ENCODE data around the gene LCE2A.
"Not testable (repeated sequence)": the region's sequence is repeated elsewhere in the genome, so short reads cannot be mapped to it uniquely, and the experiment has no call there.

The LCE2A gene

DNA sequence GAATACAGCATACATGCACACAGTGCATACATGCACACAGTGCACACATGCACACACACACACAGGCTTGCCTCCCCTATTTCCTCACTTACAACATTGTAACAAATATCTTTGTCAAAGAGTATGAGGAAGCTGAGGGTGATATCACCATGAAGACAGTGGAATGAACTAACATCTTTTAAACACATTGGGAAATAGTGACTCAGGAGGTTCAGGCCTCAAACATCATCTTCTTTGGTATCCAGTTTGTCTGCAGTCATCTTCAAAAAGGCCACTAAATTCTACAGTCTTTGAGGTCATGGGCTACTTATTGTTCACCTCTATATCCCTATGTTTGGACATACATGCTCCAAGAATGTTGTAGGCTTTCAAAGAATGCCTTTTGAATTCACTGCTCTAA, 14.3 kb upstream of the LCE2A start:
- Mint-ChIP-seq H3K27ac (no peak overlapping the region), H3K36me3 (ENCODE audit: low read depth) (no peaks in the 10 kb centered on the region), H3K4me3 (no peak overlapping the region), H3K9me3 (peaks cover 38% of the 10 kb centered on the region), H3K27me3 (ENCODE audit: low read depth) (no peaks in the 10 kb centered on the region), H3K4me1 (no peaks in the 10 kb centered on the region)
- TF ChIP-seq, protein P1, sequence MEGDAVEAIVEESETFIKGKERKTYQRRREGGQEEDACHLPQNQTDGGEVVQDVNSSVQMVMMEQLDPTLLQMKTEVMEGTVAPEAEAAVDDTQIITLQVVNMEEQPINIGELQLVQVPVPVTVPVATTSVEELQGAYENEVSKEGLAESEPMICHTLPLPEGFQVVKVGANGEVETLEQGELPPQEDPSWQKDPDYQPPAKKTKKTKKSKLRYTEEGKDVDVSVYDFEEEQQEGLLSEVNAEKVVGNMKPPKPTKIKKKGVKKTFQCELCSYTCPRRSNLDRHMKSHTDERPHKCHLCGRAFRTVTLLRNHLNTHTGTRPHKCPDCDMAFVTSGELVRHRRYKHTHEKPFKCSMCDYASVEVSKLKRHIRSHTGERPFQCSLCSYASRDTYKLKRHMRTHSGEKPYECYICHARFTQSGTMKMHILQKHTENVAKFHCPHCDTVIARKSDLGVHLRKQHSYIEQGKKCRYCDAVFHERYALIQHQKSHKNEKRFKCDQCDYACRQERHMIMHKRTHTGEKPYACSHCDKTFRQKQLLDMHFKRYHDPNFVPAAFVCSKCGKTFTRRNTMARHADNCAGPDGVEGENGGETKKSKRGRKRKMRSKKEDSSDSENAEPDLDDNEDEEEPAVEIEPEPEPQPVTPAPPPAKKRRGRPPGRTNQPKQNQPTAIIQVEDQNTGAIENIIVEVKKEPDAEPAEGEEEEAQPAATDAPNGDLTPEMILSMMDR (IDR thresholded peaks at IDR 0.05; ENCODE audit: unreplicated experiment in 3 of 3) = no peak

DNA sequence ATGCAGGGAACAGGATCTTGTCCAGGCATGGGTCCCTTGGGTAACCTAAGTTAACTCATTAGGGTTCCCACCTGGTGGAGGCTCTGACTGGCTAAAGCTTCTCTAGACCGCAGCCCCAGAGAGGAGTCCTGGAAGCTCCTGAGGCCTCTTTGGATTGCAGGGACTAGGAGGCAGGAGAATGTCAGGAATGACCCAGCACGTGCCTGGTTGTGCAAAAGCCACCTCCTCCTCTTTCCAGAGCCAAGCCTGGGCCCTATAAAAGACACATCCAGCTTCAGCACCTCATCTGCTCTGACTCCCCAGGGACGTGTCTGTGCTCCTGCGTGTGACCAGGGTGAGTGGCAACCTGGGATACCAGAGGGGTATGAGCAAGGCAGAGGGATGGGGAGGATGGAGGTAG, 12.3 kb upstream of the LCE2A start, which contains the start of gene LCE2B:
Gene LCE2B, plus strand, starts transcription at position 301 of the 400 bp plus-strand sequence. CDS start 721 bp downstream, outside the sequence.
- not testable (repeated sequence) for H3K36me3 Mint-ChIP-seq (ENCODE audit: low read depth); H3K4me1 Mint-ChIP-seq; H3K27me3 Mint-ChIP-seq (ENCODE audit: low read depth); H3K4me3 Mint-ChIP-seq; H3K27ac Mint-ChIP-seq
- H3K9me3 Mint-ChIP-seq = peaks cover 43% of the 10 kb centered on the region

GRCh38 chr1:152699746-152700145, 1.6 kb downstream of the LCE2A start:
- TF ChIP-seq, protein P1 (IDR thresholded peaks at IDR 0.05; ENCODE audit: unreplicated experiment in 3 of 3) = no peak
- no peaks in the 10 kb centered on the region for H3K36me3 Mint-ChIP-seq (ENCODE audit: low read depth)
- peaks cover 25% of the 10 kb centered on the region for H3K9me3 Mint-ChIP-seq
- H3K27me3 Mint-ChIP-seq (ENCODE audit: low read depth) = no peaks in the 10 kb centered on the region
- no peaks in the 10 kb centered on the region for H3K4me1 Mint-ChIP-seq
- H3K4me3 Mint-ChIP-seq = no peak overlapping the region
- H3K27ac Mint-ChIP-seq = no peak overlapping the region

GRCh38 chr1:152707860-152708259, 9.7 kb downstream of the LCE2A start, which contains the start of gene LCE4A:
Gene LCE4A, plus strand, starts transcription at chr1:152708160. Its CDS starts 916 bp downstream, at chr1:152709076.
- peaks cover 3% of the 10 kb centered on the region for H3K27me3 Mint-ChIP-seq (ENCODE audit: low read depth)
- peaks cover 34% of the 10 kb centered on the region for H3K9me3 Mint-ChIP-seq
- no peak within 1 kb of the TSS for H3K4me3 Mint-ChIP-seq
- no peak within 1 kb of the TSS for H3K27ac Mint-ChIP-seq
- no peaks in the 10 kb centered on the region for H3K36me3 Mint-ChIP-seq (ENCODE audit: low read depth)
- TF ChIP-seq, protein P1 (IDR thresholded peaks at IDR 0.05; ENCODE audit: unreplicated experiment in 3 of 3) = no peak
- H3K4me1 Mint-ChIP-seq = no peaks in the 10 kb centered on the region

DNA sequence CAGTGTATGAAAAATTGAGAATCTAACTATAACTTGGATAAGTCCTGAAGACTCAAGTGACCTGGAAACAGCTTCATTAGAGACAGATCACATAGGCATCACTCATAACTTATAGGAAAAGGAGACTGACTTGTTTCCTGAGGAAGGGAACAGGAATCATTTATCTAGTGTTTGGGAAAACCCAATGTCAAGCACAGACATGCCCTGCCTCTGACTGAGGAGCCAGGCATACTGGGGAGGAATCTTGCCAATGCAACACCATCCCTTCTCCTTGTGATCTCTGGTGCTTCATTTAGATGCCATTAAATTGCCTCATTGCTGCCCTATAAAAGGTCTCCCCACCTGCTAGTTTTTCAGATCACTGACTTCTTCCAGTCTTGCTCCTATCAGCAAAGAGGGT, 20.1 kb downstream of the LCE2A start:
- no peak overlapping the region for H3K4me3 Mint-ChIP-seq
- no peaks in the 10 kb centered on the region for H3K4me1 Mint-ChIP-seq
- no peak overlapping the region for H3K27ac Mint-ChIP-seq
- peaks cover 52% of the 10 kb centered on the region for H3K9me3 Mint-ChIP-seq
- no peaks in the 10 kb centered on the region for H3K36me3 Mint-ChIP-seq (ENCODE audit: low read depth)
- no peaks in the 10 kb centered on the region for H3K27me3 Mint-ChIP-seq (ENCODE audit: low read depth)
- TF ChIP-seq, protein P1 (IDR thresholded peaks at IDR 0.05; ENCODE audit: unreplicated experiment in 3 of 3) = no peak

DNA sequence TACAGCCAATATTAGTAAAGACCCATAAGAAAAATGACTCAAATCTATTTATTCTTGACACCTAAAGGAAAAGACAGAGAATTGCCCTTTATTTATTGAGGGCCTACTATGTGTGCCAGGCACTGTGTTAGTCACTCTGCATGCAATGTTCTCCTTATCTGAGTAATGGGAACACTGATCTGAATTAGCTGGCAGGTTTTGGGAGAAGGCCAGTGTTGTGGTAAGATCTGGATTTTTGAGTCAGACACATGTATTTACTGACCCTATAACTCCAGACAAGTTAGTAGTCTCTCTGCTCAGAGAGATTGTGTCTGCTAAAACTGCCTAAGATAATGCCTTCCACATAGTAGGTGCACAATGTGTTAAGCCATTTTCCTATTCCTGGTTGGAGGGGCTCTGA, 27.1 kb downstream of the LCE2A start:
- TF ChIP-seq, protein P1 (IDR thresholded peaks at IDR 0.05; ENCODE audit: unreplicated experiment in 3 of 3) = no peak
- H3K4me1 Mint-ChIP-seq = no peaks in the 10 kb centered on the region
- no peaks in the 10 kb centered on the region for H3K36me3 Mint-ChIP-seq (ENCODE audit: low read depth)
- H3K27ac Mint-ChIP-seq = no peak overlapping the region
- peaks cover 29% of the 10 kb centered on the region for H3K9me3 Mint-ChIP-seq
- no peak overlapping the region for H3K4me3 Mint-ChIP-seq
- no peaks in the 10 kb centered on the region for H3K27me3 Mint-ChIP-seq (ENCODE audit: low read depth)

All from nephron (organoid).